ENCODE data around the gene FNDC10. TPM values are rescaled to one million over a fixed set of nuclear protein-coding genes. Genes with fewer than 3 reads are reported as not detected.
"Not testable (repeated sequence)": the region's sequence is repeated elsewhere in the genome, so short reads cannot be mapped to it uniquely, and the experiment has no call there.

Gene FNDC10
- total RNA-seq, 1 experiment from 2014 or later: 8.4 TPM

DNA sequence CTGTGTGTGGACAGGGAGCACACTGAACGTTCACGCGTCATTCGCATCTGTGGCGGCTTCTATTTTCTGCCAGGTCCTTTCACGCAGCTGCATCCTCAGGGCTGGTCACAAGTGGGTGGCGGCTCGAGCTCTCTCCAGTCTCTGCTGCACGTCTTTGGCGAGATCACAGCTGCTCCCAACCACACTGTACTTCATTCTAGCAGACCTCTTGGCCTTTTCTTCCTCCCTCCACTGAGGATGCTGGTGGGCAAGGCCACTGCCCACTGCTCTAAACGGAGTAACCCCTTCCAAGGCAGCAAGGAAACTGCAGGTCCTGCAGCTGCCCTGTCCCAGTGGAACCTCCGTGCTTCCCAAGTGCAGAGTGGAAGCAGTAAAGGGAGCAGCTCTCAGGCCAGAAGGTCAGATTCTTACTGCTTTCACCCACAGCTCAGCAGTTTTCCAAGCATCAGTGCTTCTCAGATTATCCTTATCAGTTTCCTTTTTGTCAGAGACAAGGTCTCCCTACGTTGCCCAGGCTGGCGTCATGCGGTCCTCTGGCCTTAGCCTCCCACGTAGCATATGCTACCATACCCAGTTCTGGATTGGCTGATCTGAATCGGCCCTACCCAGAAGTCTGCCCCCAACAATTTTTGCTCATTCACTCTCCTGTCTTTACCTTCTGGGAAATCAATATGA is 47.8 kb upstream of the FNDC10 start:
- DNase-seq (ENCODE audit: low read depth, low spot score); H3K9me3 ChIP-seq (ENCODE audit: control insufficient read depth in 1 of 2, insufficient read depth in 1 of 2, low read depth in 1 of 2, low read length in 2 of 2); CTCF ChIA-PET: not testable (repeated sequence)

DNA sequence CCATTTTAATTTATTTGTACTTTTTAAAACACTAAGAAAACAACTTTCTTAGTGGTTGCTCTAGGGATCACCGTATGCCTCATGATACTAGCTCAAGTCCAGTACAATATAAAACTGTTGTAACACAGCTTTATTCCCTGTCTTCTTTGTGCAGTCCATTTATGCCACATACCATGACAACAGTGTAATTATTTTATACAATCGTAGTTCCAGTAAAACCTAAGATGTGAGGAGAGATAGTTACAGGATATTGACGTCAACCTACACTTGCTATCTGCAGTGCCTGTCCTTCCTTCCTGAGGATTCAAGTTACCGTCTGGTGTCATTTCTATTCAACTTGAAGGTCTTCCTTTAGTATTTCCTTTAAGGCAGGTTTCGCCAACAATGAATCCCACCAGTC is 46.4 kb upstream of the FNDC10 start:
- H3K9ac ChIP-seq (ENCODE audit: low read length); H3K27ac ChIP-seq (ENCODE audit: low read depth, low read length); DNase-seq (ENCODE audit: low read depth, low spot score); H3K4me3 ChIP-seq (replicated peaks in 1 of 2; ENCODE audit: low read depth in 1 of 2, low read length in 2 of 2); ATAC-seq; POLR2A ChIA-PET; H3K27me3 ChIP-seq (ENCODE audit: insufficient read depth, low read length); H4K20me1 ChIP-seq (ENCODE audit: insufficient read depth); H3K4me1 ChIP-seq (ENCODE audit: control insufficient read depth in 1 of 2, insufficient read depth in 2 of 2, low read length in 2 of 2); H3K9me2 ChIP-seq (ENCODE audit: insufficient read depth); BruUV-seq (replicated peaks); H3K79me2 ChIP-seq (ENCODE audit: insufficient read depth, low read length); H3K9me3 ChIP-seq (ENCODE audit: control insufficient read depth in 1 of 2, insufficient read depth in 1 of 2, low read depth in 1 of 2, low read length in 2 of 2); H2AFZ ChIP-seq (ENCODE audit: low read depth, low read length, poor library complexity, severe bottlenecking); intact Hi-C loops (cut with micrococcal nuclease); CTCF ChIA-PET; H3K4me2 ChIP-seq (ENCODE audit: low read length); RAD21 ChIA-PET (ENCODE audit: low non-redundant PET in 1 of 2, low total read pairs in 2 of 2, uncharacterized antibody in 2 of 2, unreplicated experiment in 2 of 2): not testable (repeated sequence)
- peaks cover 8 to 19% of the 10 kb centered on the region in 2 experiments; a peak in 3 of 4 replicates for H3K36me3 ChIP-seq (ENCODE audit: control insufficient read depth in 1 of 2, insufficient read depth in 2 of 2, low read length in 2 of 2)

More for the DNA sequence above, 47.8 kb upstream of the FNDC10 start:
- H3K27ac ChIP-seq (ENCODE audit: low read depth, low read length); H3K4me2 ChIP-seq (ENCODE audit: low read length); H3K27me3 ChIP-seq (ENCODE audit: insufficient read depth, low read length); ATAC-seq; RAD21 ChIA-PET (ENCODE audit: low non-redundant PET in 1 of 2, low total read pairs in 2 of 2, uncharacterized antibody in 2 of 2, unreplicated experiment in 2 of 2); POLR2A ChIA-PET; H3K9me2 ChIP-seq (ENCODE audit: insufficient read depth); H4K20me1 ChIP-seq (ENCODE audit: insufficient read depth); H3K4me3 ChIP-seq (replicated peaks in 1 of 2; ENCODE audit: low read depth in 1 of 2, low read length in 2 of 2); intact Hi-C loops (cut with micrococcal nuclease); H3K9ac ChIP-seq (ENCODE audit: low read length); H3K79me2 ChIP-seq (ENCODE audit: insufficient read depth, low read length); H2AFZ ChIP-seq (ENCODE audit: low read depth, low read length, poor library complexity, severe bottlenecking); BruUV-seq (replicated peaks); H3K4me1 ChIP-seq (ENCODE audit: control insufficient read depth in 1 of 2, insufficient read depth in 2 of 2, low read length in 2 of 2): not testable (repeated sequence)
- peaks cover 14 to 31% of the 10 kb centered on the region in 2 experiments; a peak in 3 of 4 replicates for H3K36me3 ChIP-seq (ENCODE audit: control insufficient read depth in 1 of 2, insufficient read depth in 2 of 2, low read length in 2 of 2)

DNA sequence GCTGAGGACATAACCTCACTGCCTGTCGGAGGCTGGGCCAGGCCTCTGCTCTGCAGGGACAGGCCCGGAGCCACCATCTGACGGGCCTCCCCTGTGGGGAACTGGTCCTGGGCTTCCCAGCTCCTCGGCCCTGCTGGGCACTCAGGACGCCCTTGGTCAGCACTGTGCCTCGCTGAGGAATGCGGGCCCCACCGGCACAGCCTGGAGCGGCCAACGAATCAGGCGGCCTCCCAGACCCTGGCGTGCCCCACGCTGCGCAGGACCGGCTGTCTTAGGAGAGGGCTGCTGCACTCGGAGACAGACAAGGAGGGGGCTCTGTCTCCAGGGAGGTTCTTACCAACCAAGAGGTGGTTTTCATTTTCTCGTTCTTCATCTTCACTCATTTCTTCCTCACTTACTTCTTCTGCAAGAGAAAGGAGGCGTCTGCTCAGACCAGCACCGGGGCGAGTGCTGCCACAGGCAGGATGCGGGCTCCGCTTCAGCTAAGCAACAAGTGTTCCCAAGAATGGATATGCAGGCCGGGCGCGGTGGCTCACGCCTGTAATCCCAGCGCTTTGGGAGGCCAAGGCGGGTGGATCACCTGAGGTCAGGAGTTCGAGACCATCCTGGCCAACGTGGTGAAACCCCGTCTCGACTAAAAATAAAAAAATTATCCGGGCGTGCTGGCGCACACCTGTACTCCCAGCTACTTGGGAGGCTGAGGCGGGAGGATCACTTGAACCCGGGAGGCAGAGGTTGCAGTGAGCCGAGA is 41.0 kb upstream of the FNDC10 start:
- H3K36me3 ChIP-seq (ENCODE audit: control insufficient read depth in 1 of 2, insufficient read depth in 2 of 2, low read length in 2 of 2); H3K27me3 ChIP-seq (ENCODE audit: insufficient read depth, low read length); BruUV-seq (replicated peaks); H3K27ac ChIP-seq (ENCODE audit: low read depth, low read length); intact Hi-C loops (cut with micrococcal nuclease); H3K79me2 ChIP-seq (ENCODE audit: insufficient read depth, low read length); H2AFZ ChIP-seq (ENCODE audit: low read depth, low read length, poor library complexity, severe bottlenecking); H3K4me1 ChIP-seq (ENCODE audit: control insufficient read depth in 1 of 2, insufficient read depth in 2 of 2, low read length in 2 of 2); H3K4me3 ChIP-seq (replicated peaks in 1 of 2; ENCODE audit: low read depth in 1 of 2, low read length in 2 of 2); H3K9ac ChIP-seq (ENCODE audit: low read length); CTCF ChIA-PET; H4K20me1 ChIP-seq (ENCODE audit: insufficient read depth); H3K9me3 ChIP-seq (ENCODE audit: control insufficient read depth in 1 of 2, insufficient read depth in 1 of 2, low read depth in 1 of 2, low read length in 2 of 2); DNase-seq (ENCODE audit: low read depth, low spot score); RAD21 ChIA-PET (ENCODE audit: low non-redundant PET in 1 of 2, low total read pairs in 2 of 2, uncharacterized antibody in 2 of 2, unreplicated experiment in 2 of 2); ATAC-seq; H3K9me2 ChIP-seq (ENCODE audit: insufficient read depth); H3K4me2 ChIP-seq (ENCODE audit: low read length); POLR2A ChIA-PET: not testable (repeated sequence)

DNA sequence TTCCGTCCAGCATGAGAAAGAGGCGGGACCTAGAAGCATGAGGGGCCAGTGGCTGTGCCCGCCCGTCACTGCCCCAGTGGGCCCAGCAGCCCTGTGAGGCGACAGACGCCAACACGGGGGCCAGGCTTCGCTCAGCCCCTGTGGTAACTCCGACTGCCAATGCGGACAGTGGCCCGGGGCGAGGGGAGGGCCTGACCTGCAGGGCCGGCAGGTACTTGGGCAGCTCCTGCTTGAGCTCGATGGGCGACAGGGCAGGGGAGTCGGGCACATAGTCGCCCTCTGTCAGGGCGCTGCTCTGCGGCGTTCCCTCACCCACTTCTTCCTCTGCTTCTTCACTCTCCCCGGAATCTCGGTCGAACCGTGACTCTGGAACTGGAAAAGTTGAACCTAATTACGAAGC is 40.1 kb upstream of the FNDC10 start:
- H3K79me2 ChIP-seq (ENCODE audit: insufficient read depth, low read length); H3K9me3 ChIP-seq (ENCODE audit: control insufficient read depth in 1 of 2, insufficient read depth in 1 of 2, low read depth in 1 of 2, low read length in 2 of 2); H3K36me3 ChIP-seq (ENCODE audit: control insufficient read depth in 1 of 2, insufficient read depth in 2 of 2, low read length in 2 of 2); RAD21 ChIA-PET (ENCODE audit: low non-redundant PET in 1 of 2, low total read pairs in 2 of 2, uncharacterized antibody in 2 of 2, unreplicated experiment in 2 of 2); H3K27me3 ChIP-seq (ENCODE audit: insufficient read depth, low read length); H2AFZ ChIP-seq (ENCODE audit: low read depth, low read length, poor library complexity, severe bottlenecking); BruUV-seq (replicated peaks); H3K27ac ChIP-seq (ENCODE audit: low read depth, low read length); intact Hi-C loops (cut with micrococcal nuclease); H3K4me2 ChIP-seq (ENCODE audit: low read length); CTCF ChIA-PET; H3K9me2 ChIP-seq (ENCODE audit: insufficient read depth); H3K4me3 ChIP-seq (replicated peaks in 1 of 2; ENCODE audit: low read depth in 1 of 2, low read length in 2 of 2); H3K9ac ChIP-seq (ENCODE audit: low read length); DNase-seq (ENCODE audit: low read depth, low spot score); H4K20me1 ChIP-seq (ENCODE audit: insufficient read depth); ATAC-seq; POLR2A ChIA-PET; H3K4me1 ChIP-seq (ENCODE audit: control insufficient read depth in 1 of 2, insufficient read depth in 2 of 2, low read length in 2 of 2): not testable (repeated sequence)

All from HCT116 (cell line).